Mesenchymal stem cell (in vitro differentiated cells and primary cell): ENCODE data around the gene NUP43.
A peak's percentile ranks its signal among the peaks of the same experiment; 100 is the strongest.
"Not testable (repeated sequence)": the region's sequence is repeated elsewhere in the genome, so short reads cannot be mapped to it uniquely, and the experiment has no call there.

Experiments used
- DNase-seq: peaks from one replicate; pipeline ENCODE4 v3.0.0-alpha.2; 2013
- H2AFZ ChIP-seq: one replicate; pipeline ENCODE4 v1.6.1; 2013; ENCODE audit warnings: low read depth, mild to moderate bottlenecking, control low read depth, inconsistent platforms, low read length, moderate library complexity
- H2AK5ac ChIP-seq: 2 replicates; pipeline ENCODE4 v1.6.1; 2013; ENCODE audit warnings: low read length, moderate library complexity, mild to moderate bottlenecking, inconsistent platforms; ENCODE audit not compliant: severe bottlenecking
- H2BK120ac ChIP-seq: one replicate; pipeline ENCODE4 v1.6.1; 2013; ENCODE audit warnings: low read depth, mild to moderate bottlenecking, inconsistent platforms, low read length, moderate library complexity
- H2BK12ac ChIP-seq, 2 experiments: one replicate each; pipeline ENCODE4 v1.6.1; 2013; ENCODE audit warnings: inconsistent platforms in 2 of 2, low read length in 2 of 2, mild to moderate bottlenecking in 2 of 2, moderate library complexity in 2 of 2, control low read depth in 1 of 2
- H2BK15ac ChIP-seq: one replicate; pipeline ENCODE4 v1.6.1; 2013; ENCODE audit warnings: mild to moderate bottlenecking, low read depth, inconsistent platforms; ENCODE audit not compliant: poor library complexity, severe bottlenecking
- H2BK5ac ChIP-seq: 2 replicates; pipeline ENCODE4 v1.6.1; 2013; ENCODE audit warnings: low read depth, mild to moderate bottlenecking, low read length, control low read depth, inconsistent platforms; ENCODE audit not compliant: poor library complexity, severe bottlenecking
- H3K14ac ChIP-seq, 2 experiments: one replicate each; pipeline ENCODE4 v1.6.1; 2013; ENCODE audit warnings: inconsistent platforms in 2 of 2, low read length in 2 of 2, control low read depth in 1 of 2, mild to moderate bottlenecking in 1 of 2, moderate library complexity in 1 of 2
- H3K18ac ChIP-seq, 2 experiments: one replicate each; pipeline ENCODE4 v1.6.1; 2013; ENCODE audit warnings: inconsistent platforms in 2 of 2, low read length in 2 of 2, control low read depth in 1 of 2, low read depth in 1 of 2, mild to moderate bottlenecking in 1 of 2
- H3K23ac ChIP-seq, 2 experiments: one replicate each; pipeline ENCODE4 v1.6.1; 2013; ENCODE audit warnings: inconsistent platforms in 2 of 2, low read length in 2 of 2, mild to moderate bottlenecking in 2 of 2, moderate library complexity in 2 of 2, control low read depth in 1 of 2
- H3K27ac ChIP-seq: 2 replicates; pipeline ENCODE4 v1.5.1; 2013; ENCODE audit warnings: mild to moderate bottlenecking, moderate library complexity, low read length, control low read depth, inconsistent platforms; ENCODE audit not compliant: poor library complexity, severe bottlenecking
- H3K27me3 ChIP-seq, 2 experiments: 2 replicates each; pipeline versions ENCODE4 v1.6.1 to v1.7.0; 2013; ENCODE audit warnings: low read length in 2 of 2, mild to moderate bottlenecking in 2 of 2, moderate library complexity in 2 of 2, control low read depth in 1 of 2, inconsistent platforms in 1 of 2; ENCODE audit not compliant: control insufficient read depth in 1 of 2, insufficient read depth in 1 of 2
- H3K36me3 ChIP-seq, 2 experiments: 2 replicates each; pipeline versions ENCODE4 v1.6.1 to v1.7.0; 2013; ENCODE audit warnings: low read length in 2 of 2, control low read depth in 1 of 2, inconsistent platforms in 1 of 2, low read depth in 1 of 2, mild to moderate bottlenecking in 1 of 2; ENCODE audit not compliant: insufficient read depth in 2 of 2, control insufficient read depth in 1 of 2
- H3K4ac ChIP-seq, 2 experiments: one replicate each; pipeline ENCODE4 v1.6.1; 2013; ENCODE audit warnings: inconsistent platforms in 2 of 2, low read length in 2 of 2, mild to moderate bottlenecking in 2 of 2, moderate library complexity in 2 of 2, control low read depth in 1 of 2, low read depth in 1 of 2
- H3K4me1 ChIP-seq: 2 replicates; pipeline ENCODE4 v1.6.1; 2013; ENCODE audit warnings: low read depth, low read length, control low read depth; ENCODE audit not compliant: control insufficient read depth, insufficient read depth
- H3K4me2 ChIP-seq: 2 replicates; pipeline ENCODE4 v1.6.1; 2013; ENCODE audit warnings: low read length, mild to moderate bottlenecking, inconsistent platforms; ENCODE audit not compliant: poor library complexity, severe bottlenecking
- H3K4me3 ChIP-seq, 2 experiments: 2 replicates each; pipeline versions ENCODE4 v1.5.1 to v1.7.0; 2013; ENCODE audit warnings: low read length in 2 of 2, mild to moderate bottlenecking in 2 of 2, control low read depth in 1 of 2, low read depth in 1 of 2; ENCODE audit not compliant: insufficient read depth in 1 of 2
- H3K79me1 ChIP-seq: replicated peaks from 2 replicates; pipeline ENCODE4 v1.6.1; 2013; ENCODE audit warnings: mild to moderate bottlenecking, control low read depth, low read length, inconsistent platforms; ENCODE audit not compliant: poor library complexity, severe bottlenecking
- H3K9ac ChIP-seq: 2 replicates; pipeline ENCODE4 v1.7.0; 2013; ENCODE audit warnings: mild to moderate bottlenecking, low read length, moderate library complexity
- H3K9me3 ChIP-seq: 2 replicates; pipeline ENCODE4 v1.7.0; 2013; ENCODE audit warnings: mild to moderate bottlenecking, low read length; ENCODE audit not compliant: control insufficient read depth
- H4K8ac ChIP-seq: one replicate; pipeline ENCODE4 v1.6.1; 2013; ENCODE audit warnings: inconsistent platforms, mild to moderate bottlenecking, low read length, moderate library complexity
- H4K91ac ChIP-seq: one replicate; pipeline ENCODE4 v1.6.1; 2013; ENCODE audit warnings: mild to moderate bottlenecking, low read length, inconsistent platforms
- WGBS: methylation state at CpG from one replicate; pipeline ENCODE4 v1.1.7; 2013; ENCODE audit warnings: mixed read lengths; 5-methylcytosine and 5-hydroxymethylcytosine counted together

NUP43 gene

DNA sequence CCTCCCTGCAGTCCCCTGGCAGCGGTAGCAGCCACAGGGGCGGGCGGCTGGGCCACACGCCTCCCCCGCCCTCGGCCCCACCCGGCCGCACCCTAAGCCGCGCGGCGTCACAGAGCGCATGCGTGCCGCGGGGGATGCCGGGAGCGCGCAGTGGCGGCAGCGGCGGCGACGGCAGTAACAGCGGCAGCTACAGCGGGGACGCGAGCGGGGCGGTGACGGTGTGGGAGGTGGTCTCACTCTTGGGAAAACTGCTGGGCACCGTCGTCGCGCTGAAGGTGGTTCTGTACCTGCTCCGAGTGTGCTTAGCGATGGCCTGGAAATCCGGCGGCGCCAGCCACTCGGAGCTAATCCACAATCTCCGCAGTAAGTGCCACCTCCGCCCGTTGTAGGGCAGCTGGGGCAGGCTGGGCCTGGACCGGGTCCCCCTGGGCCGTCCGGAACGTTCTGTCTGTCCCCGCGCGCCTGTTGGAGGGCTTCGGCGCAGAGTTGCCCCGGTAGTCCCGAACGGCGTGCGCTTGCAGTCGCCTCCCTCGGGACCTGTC lies 3.3 kb upstream of the NUP43 start, which contains the start of gene PCMT1:
PCMT1 (plus strand) TSS at position 148 of the 542 bp plus-strand sequence; CDS start at position 309, 161 bp downstream.
- under 1% methylated on average over 58 of the region's 60 CpGs for WGBS
- Histone ChIP-seq H3K18ac (peak within 1 kb of the TSS; percentile 70 to 86), H2BK5ac (no peak within 1 kb of the TSS), H3K4me1 (peaks cover 8% of the 10 kb centered on the region), H2BK15ac (no peak within 1 kb of the TSS), H4K91ac (peak within 1 kb of the TSS; percentile 57), H3K4ac (peak within 1 kb of the TSS; percentile 85 to 93), H3K36me3 (no peaks in the 10 kb centered on the region), H2BK120ac (peak within 1 kb of the TSS; percentile 49), H2AK5ac (no peak within 1 kb of the TSS), H3K23ac (peak within 1 kb of the TSS in 1 of 2 experiments; percentile 2), H3K9me3 (no peaks in the 10 kb centered on the region), H3K4me3 (peak within 1 kb of the TSS; percentile 83 to 88), H3K9ac (peak within 1 kb of the TSS; percentile 92), H2AFZ (peak within 1 kb of the TSS; percentile 90), H3K27ac (peak within 1 kb of the TSS; percentile 71), H2BK12ac (peak within 1 kb of the TSS in 1 of 2 experiments; percentile 39), H3K27me3 (no peaks in the 10 kb centered on the region), H3K14ac (peak within 1 kb of the TSS in 1 of 2 experiments; percentile 83), H4K8ac (peak within 1 kb of the TSS; percentile 89), H3K79me1 (peaks cover 1% of the 10 kb centered on the region), H3K4me2 (peak within 1 kb of the TSS; percentile 70)
- peak; percentile 90 for DNase-seq

DNA sequence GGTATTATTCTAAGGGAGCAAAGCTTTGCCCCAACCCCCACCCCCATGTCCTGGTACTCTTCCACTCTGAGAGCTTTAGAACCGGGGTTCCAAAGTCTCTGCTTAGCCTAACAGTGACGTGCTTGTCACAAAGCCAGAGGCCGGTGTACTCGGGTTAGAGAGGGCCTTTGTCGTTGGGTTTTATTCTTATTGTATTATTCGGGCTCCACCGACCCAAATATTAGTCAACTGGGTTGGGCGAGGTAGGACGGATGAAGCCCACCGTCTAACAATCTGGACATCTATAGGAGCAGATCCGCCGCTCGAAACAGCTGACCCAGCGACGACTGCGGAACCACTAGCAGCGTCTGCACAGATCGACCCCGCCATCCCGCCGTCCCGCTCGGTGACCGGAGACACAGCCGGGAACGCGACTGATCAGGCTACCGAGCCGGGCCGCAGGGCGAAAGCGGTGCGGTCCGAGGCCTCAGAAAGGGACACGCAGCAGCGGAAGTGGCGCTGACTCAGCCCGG lies 2.8 kb upstream of the NUP43 start:
- not testable (repeated sequence) for H3K4me1 ChIP-seq, H2BK15ac ChIP-seq, H2AK5ac ChIP-seq, H2AFZ ChIP-seq, H3K36me3 ChIP-seq, H3K9me3 ChIP-seq, H3K79me1 ChIP-seq, H3K27me3 ChIP-seq, H2BK5ac ChIP-seq, DNase-seq, H2BK12ac ChIP-seq, H3K23ac ChIP-seq, H3K4ac ChIP-seq
- H3K4me3 ChIP-seq, result peak overlapping the region; percentile 83 to 88
- H3K18ac ChIP-seq, result peak overlapping the region; percentile 70 to 86
- peak overlapping the region; percentile 89 for H4K8ac ChIP-seq
- peak overlapping the region; percentile 92 for H3K9ac ChIP-seq
- peak overlapping the region; percentile 62 for H3K27ac ChIP-seq
- H3K14ac ChIP-seq, result peak overlapping the region in 1 of 2 experiments; percentile 83
- H3K4me2 ChIP-seq, result peak overlapping the region; percentile 70
- peak overlapping the region; percentile 27 for H2BK120ac ChIP-seq
- peak overlapping the region; percentile 18 for H4K91ac ChIP-seq
- 0% methylated on average over 18 of the region's 38 CpGs for WGBS

DNA sequence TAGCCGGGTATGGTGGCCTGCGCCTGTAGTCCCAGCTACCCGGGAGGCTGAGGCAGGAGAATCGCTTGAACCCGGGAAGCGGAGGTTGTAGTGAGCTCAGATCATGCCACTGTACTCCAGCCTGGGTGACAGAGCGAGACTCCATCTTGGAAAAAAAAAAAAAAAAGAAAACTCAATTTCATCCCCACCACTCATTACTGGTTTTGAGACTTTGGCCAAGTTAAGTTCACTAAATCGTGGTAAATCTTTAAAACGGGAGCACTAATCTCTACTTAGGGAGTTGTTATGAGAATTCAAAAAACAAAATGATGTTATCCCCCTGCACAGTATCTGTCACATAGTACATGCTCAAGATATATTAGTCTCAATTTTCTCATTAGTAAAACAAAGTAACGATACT lies 1.1 kb downstream of the NUP43 start:
- not testable (repeated sequence) for H3K23ac ChIP-seq, H3K4me2 ChIP-seq

DNA sequence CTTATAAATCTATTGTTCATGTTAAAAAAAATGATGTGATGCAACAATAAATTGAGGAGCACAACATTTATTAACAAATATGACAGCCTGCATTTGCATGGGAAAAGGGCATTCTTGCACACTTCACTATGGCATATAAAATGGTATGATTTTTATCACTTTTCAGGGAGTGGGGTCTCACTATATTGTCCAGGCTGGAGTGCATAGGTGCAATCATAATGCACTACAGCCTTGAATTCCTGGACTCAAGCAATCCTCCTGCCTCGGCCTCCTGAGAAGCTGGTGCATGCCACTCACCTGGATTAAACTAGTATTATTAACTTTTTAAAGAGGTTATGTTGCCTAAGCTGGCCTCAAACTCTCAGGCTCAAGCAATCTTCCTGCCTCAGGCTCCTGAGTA lies 11.4 kb downstream of the NUP43 start:
- no peak overlapping the region for H3K14ac ChIP-seq
- H3K4me2 ChIP-seq, result no peak overlapping the region
- H2BK15ac ChIP-seq, result no peak overlapping the region

More for the DNA sequence above, 1.1 kb downstream of the NUP43 start:
- H2BK12ac ChIP-seq, H3K4me1 ChIP-seq, H3K27ac ChIP-seq, H4K8ac ChIP-seq, DNase-seq, H3K4ac ChIP-seq, H2BK15ac ChIP-seq, H3K9me3 ChIP-seq, H4K91ac ChIP-seq, H3K14ac ChIP-seq, H2BK5ac ChIP-seq, H2BK120ac ChIP-seq, H2AFZ ChIP-seq, H3K18ac ChIP-seq, H2AK5ac ChIP-seq, H3K27me3 ChIP-seq: not testable (repeated sequence)
- peak overlapping the region in 1 of 2 experiments; percentile 92 for H3K4me3 ChIP-seq
- 86% methylated on average over 9 of the region's 10 CpGs for WGBS
- H3K79me1 ChIP-seq, result peaks cover 12% of the 10 kb centered on the region
- peak overlapping the region; percentile 94 for H3K9ac ChIP-seq
- H3K36me3 ChIP-seq, result peaks cover 21 to 25% of the 10 kb centered on the region in 2 experiments

More for the DNA sequence above, 11.4 kb downstream of the NUP43 start:
- H3K27ac ChIP-seq, result no peak overlapping the region
- H3K18ac ChIP-seq, result no peak overlapping the region
- H3K9ac ChIP-seq, result no peak overlapping the region
- H3K23ac ChIP-seq, result no peak overlapping the region
- no peaks in the 10 kb centered on the region for H3K4me1 ChIP-seq
- H3K4me3 ChIP-seq, result no peak overlapping the region
- H2AK5ac ChIP-seq, result no peak overlapping the region
- no peak overlapping the region for H4K91ac ChIP-seq
- no CpG with 5 or more reads among the region's 1 CpG for WGBS
- H3K27me3 ChIP-seq, result no peaks in the 10 kb centered on the region
- H3K36me3 ChIP-seq, result peaks cover 44 to 78% of the 10 kb centered on the region in 2 experiments
- H3K4ac ChIP-seq, result no peak overlapping the region
- no peaks in the 10 kb centered on the region for H3K9me3 ChIP-seq
- H3K79me1 ChIP-seq, result peaks cover 4% of the 10 kb centered on the region
- H2BK5ac ChIP-seq, result no peak overlapping the region
- no peak overlapping the region for H2BK12ac ChIP-seq
- no peak overlapping the region for H2AFZ ChIP-seq
- H2BK120ac ChIP-seq, result no peak overlapping the region
- no peak for DNase-seq
- no peak overlapping the region for H4K8ac ChIP-seq
